GM18858 (cell line): ENCODE measurements around the gene COPS9.

Experiments used
- ATAC-seq: cut with Tn5 transposase; IDR thresholded peaks from one replicate; pipeline ENCODE4 v1.9.1; 2021; ENCODE audit not compliant: unreplicated experiment

COPS9 gene

GRCh38 chr2:240137596-240138253 lies 1.6 kb upstream of the COPS9 start:
- ATAC-seq: no peak

- ATAC-seq: no peak
These were observed 677 bp upstream of the COPS9 start for GRCh38 chr2:240136671-240137292.

GRCh38 chr2:240135706-240136012 lies 446 bp downstream of the COPS9 start:
- ATAC-seq: no peak

GRCh38 chr2:240134956-240135520 lies 1.1 kb downstream of the COPS9 start:
- ATAC-seq: no peak

GRCh38 chr2:240134466-240134865 lies 1.6 kb downstream of the COPS9 start:
- ATAC-seq: no peak

- ATAC-seq: no peak
These were observed 2.7 kb downstream of the COPS9 start for GRCh38 chr2:240133401-240133800.

- no peak for ATAC-seq
These were observed 3.5 kb downstream of the COPS9 start for GRCh38 chr2:240132651-240132980.

GRCh38 chr2:240131941-240132650 lies 4.0 kb downstream of the COPS9 start:
- ATAC-seq: no peak

- ATAC-seq: no peak
These were observed 4.8 kb downstream of the COPS9 start for GRCh38 chr2:240131296-240131695.

- ATAC-seq: no peak
These were observed 5.5 kb downstream of the COPS9 start for GRCh38 chr2:240130393-240131195.

GRCh38 chr2:240129731-240130392 lies 6.2 kb downstream of the COPS9 start:
- no peak for ATAC-seq

- no peak for ATAC-seq
These were observed 6.8 kb downstream of the COPS9 start for GRCh38 chr2:240129311-240129710.

- ATAC-seq: no peak
These were observed 7.4 kb downstream of the COPS9 start for GRCh38 chr2:240128608-240129145.

- no peak for ATAC-seq
These were observed 8.0 kb downstream of the COPS9 start for GRCh38 chr2:240127911-240128607.

- ATAC-seq: no peak
These were observed 8.8 kb downstream of the COPS9 start for GRCh38 chr2:240127191-240127750.

GRCh38 chr2:240126731-240127130 lies 9.4 kb downstream of the COPS9 start:
- no peak for ATAC-seq

- no peak for ATAC-seq
These were observed 10.4 kb downstream of the COPS9 start for GRCh38 chr2:240125742-240126141.

GRCh38 chr2:240124651-240125030 lies 11.5 kb downstream of the COPS9 start:
- ATAC-seq: no peak

GRCh38 chr2:240123821-240124650 lies 12.1 kb downstream of the COPS9 start:
- no peak for ATAC-seq
